AG20443 (cell line): ENCODE measurements around the gene PDE8B.
A peak's percentile ranks its signal among the peaks of the same experiment; 100 is the strongest.
"Not testable (repeated sequence)": the region's sequence is repeated elsewhere in the genome, so short reads cannot be mapped to it uniquely, and the experiment has no call there.

Source experiments
- DNase-seq: peaks from one replicate; pipeline ENCODE4 v3.0.0; 2012; ENCODE audit warnings: low spot score, mixed read lengths

Gene PDE8B

DNA sequence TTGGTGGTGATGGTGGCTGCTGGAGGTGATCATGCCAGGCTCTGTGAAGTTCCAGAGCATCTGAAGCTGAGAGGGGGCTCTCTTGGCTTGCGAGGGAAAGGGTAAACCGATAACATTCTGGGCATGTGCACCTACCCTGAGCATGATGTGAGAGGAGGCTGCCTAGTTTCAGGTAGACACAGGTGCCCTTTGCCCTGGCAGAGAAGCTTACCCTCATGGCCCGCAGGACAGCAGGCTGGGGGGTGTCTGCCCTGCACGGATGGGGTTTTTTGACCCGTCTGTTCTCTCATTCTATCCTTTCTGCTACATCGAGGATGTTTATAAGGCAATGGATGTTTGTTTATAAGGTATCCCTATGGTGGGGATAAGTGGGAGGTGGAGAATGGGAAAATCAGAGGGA, 148.8 kb downstream of the PDE8B start:
- DNase-seq, result no peak

DNA sequence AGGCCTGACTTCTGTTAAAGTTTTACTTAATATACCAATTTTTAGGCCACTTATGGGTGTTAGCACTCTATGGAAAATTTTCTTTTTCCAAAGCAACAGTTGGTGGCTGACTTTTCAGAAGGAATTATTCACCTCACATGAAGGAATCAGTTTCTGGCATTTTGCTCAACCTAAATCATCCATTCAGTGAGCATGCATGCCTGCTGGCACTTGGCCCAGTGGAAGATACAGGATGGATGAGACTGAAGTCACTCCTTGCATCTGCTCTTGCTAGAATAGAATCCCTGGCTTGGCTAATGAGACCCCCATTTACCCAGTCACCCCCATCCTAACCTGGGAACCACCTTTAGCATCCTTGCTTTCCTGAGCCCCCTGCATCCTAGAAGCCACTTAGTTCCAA, 149.9 kb downstream of the PDE8B start:
- DNase-seq, result no peak

DNA sequence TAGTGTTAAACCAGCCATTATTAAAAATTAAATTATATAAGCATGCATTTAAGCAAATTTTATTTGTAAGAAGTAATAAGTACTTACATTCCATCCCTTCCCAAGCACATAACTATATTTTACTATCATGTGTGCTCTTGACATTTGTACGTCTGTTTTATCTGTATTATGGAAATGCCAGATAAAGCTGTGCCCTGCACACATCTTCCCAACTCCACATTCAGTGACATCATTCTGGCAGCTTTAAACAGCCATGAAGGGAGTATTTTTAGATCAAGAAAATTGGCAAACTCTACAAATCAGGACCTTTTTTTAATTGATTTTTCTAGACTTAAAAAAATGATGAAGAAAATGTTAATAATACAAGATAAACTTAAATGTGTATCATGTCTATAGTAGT, 150.5 kb downstream of the PDE8B start:
- DNase-seq, result no peak

DNA sequence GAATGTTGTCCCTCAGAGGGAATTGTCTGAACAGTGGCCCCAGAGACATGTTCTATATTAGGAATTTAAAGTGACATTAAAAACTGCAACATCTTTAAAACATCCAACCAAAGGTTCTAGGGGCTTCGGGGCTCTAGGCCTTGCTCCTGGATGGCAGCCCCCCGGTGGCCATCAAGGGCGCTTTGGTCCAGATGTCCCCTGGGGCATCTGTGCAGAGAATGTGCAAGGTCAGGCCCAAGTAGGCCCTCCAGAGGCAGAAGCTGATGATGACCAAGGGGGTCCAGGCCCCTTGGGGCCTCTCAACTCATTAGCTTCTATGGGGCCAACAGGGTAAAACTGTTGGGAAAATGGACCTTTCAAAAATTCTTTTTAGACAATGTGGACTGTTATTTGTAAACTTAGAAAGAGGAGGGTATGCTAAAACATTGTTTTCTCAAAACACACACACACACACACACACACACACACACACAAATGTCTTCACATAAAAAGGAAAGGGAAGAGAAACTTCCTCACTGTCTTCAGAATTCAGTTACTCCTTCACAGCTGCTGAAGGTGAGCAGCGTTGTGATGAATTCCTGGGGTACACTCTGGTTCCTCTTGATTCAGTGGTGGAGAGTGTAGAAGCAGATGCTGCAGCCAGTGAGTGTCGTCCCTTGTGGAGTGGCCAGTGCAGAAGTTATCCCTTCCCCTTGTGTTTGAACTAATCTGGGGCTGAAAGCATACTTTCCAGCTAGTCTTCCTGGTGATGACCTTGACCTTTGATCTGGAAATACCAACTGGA, 156.4 kb downstream of the PDE8B start:
- DNase-seq, result no peak

DNA sequence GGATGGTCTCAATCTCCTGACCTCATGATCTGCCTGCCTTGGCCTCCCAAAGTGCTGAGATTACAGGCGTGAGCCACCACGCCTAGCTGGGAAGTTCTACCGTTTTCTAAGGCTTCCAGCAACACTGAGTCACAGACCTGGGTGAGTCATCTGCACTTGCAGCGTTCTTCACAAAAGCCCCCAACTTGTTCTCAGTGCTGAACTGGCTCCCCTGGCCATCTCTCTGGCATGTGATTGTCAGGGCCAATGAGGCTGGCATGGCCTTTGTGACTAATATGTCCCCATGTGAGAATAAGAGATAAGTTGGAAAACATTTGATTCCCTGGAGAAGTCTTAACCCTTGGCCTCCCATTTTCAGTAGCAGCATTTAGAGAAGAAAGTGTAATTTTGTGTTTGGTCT, 157.3 kb downstream of the PDE8B start:
- DNase-seq, result peak; percentile 25

DNA sequence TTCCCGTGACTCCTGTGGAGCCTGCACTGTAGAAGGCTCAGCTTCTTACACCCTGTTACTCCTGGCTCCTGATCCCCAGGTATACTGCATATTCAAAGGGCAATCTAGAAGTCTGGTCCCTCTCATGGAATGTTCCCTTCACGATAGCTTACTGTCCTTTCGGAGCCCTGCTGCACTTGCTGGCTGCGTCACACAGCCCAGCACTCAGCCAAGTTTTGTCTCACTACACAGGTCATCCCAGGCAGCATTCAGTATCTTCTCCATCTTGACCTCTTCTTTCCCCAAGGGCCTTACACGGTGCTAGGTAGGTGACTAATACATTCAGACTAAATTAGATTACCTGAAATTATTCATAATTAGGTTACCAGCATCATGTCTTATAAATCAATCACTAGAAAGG, 157.9 kb downstream of the PDE8B start:
- DNase-seq, result no peak

DNA sequence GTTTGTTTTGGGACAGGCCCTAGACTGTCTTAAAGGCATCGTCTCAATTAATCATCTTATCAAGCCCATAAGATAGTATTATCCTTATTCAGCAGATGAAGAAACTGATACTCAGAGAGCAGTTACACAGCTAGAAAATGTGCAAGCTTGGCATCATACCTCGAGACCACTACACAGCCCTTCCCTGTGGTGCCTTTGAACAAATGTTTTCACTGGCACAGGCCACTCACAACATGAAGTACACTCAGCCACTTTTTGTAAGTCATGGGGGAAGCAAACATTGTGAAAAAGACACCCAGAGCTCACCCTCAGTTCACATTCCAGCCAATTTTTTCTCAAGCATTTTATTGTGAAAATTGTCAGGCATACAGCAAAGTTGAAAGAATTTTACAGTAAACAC, 159.1 kb downstream of the PDE8B start:
- no peak for DNase-seq

DNA sequence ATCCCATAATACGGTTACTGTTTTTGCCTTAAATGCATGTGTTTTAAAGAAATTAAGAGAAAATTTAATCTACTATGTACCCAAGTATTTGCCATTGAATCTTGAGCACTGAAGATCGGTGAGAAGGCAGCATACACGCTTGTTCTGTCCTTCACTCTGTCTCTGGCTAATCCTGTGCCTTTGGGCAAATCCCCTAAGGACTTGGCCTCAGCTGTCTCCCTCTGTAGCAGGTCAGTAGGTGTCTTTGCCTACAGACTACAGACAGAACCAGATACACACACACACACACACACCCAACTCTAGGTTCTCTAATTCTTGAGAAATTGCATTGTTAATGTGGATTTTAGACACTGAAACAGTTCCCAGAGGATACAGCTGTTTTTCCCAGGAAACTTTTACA, 164.2 kb downstream of the PDE8B start:
- DNase-seq, result no peak

DNA sequence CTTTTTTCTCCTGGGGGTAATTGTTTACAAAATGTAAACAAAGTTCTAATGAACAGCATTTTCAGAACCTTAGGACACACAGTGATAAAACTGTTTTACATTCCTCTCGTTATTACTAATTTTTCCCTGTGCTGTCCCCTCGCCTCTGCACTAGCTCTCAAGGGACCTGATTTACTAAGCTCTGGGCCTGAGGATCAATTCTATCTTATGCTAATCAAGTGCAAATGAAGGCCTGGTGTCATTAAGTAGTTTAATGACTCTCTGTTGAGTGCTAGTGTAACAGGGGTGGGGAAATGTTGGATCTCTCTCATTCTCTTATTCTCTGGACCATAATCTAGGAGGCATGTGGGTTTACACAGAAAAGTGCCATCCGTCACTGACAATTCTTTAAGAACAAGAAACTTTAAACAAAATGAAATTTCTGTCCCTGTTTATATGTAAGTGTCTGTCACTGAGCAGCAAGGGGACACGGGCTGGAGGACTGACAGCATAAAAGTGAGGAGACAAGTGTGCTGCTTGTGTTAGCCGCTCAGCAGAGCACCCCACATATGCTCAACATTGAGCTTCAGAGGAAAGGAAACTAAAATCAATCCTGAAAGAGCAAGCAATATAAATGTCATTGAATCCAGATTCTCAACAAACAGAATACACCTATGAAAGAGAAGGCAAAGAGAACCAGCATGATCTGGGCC, 166.3 kb downstream of the PDE8B start:
- no peak for DNase-seq

DNA sequence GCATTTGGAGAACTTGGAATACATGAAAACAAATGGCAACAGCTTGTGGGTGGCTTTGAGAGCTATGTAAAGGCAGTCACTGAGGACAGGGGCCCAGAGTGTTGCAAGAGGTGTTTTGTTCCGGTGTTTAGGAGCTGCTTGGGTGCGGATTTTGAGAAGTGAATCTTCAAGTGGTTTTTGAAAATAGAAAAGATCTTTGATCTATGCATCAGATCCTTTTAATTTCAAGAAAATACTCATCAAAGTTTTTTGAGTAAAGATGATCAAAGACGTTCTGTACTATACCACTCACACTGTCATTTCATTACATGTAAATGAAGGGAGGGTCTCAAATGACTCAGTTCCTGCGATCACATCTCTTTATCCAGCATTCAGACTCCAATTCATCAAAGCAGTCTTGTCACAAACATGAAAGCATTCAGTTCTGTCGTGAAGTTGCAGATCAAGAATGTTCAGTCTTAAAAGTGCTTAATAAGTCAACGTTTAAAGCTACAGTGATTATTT, 169.1 kb downstream of the PDE8B start:
- DNase-seq, result no peak

DNA sequence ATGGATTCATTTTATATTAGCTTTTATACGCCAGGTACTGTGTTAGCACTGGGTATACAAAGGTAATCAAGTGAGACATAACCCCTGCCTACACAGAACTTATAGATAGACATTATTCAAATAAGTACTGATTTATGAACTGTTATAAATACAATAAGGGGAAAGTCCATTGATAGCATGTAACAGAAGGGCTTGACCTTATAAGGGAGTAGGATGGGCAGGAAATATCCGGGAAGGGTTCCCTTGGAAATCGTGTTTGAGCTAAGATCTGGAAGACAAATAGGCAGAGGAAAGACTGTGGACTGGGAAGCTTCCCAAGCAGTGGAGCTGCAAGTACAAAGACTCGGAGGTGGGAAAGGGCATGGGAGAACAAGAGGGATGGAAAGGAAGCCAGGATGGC, 170.2 kb downstream of the PDE8B start:
- no peak for DNase-seq

DNA sequence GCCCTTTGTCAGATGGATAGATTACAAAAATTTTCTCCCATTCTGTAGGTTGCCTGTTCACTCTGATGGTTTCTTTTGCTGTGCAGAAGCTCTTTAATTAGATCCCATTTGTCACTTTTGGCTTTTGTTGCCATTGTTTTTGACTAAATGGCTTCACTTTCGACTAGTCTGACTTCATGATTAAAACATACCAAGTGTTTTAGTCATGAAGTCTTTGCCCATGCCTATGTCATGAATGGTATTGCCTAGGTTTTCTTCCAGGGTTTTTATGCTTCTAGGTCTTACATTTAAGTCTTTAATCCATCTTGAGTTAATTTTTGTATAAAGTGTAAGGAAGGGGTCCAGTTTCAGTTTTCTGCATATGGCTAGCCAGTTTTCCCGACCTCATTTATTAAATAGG, 172.9 kb downstream of the PDE8B start:
- not testable (repeated sequence) for DNase-seq

DNA sequence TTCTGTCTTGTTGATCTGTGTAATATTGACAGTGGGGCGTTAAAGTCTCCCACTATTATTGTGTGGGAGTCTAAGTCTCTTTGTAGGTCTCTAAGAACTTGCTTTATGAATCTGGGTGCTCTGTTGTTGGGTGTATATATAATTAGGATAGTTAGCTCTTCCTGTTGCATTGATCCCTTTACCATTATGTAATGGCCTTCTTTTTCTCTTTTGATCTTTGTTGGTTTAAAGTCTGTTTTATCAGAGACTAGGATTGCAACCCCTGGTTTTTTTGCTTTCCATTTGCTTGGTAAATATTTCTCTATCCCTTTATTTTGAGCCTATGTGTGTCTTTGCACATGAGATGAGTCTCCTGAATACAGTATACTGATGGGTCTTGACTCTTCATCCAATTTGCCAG, 175.9 kb downstream of the PDE8B start:
- DNase-seq, result not testable (repeated sequence)

DNA sequence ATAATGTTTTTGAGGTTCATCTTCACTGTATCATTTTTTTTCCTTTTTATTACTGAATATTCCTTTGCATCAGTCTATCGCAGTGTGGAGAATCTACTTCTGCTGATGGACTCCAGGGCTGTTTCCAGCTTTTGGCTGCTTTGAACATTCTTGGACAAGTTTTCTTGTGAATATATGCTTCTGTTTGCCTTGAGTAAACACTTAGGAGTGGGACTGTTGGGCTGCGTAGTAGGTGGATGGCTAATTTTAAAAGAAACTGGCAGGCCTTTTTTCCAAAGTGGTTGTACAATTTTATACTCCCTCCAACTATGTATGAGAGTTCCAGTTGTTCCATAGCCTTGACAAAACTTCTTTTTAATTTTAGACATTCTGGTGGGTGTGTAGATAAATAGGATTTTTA, 179.3 kb downstream of the PDE8B start:
- DNase-seq, result no peak

DNA sequence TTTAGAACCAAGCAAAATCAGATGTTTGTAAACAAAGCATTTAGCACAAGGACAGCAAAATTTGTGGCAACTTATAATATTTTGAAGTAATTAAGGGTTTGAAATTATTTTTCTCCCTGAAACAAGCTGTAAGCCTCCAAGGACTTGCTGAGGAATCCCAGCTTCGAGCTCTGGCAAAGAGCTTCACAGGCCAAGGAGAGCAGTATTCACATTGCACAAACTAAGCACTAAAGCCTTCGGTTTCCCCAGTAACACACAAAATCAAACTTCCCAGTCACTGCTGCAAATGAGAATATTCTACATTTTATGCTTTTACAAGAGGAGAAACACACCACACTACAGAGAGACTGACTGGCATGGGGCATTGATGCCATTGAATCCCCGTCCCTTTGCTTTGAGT, 179.7 kb downstream of the PDE8B start:
- no peak for DNase-seq

DNA sequence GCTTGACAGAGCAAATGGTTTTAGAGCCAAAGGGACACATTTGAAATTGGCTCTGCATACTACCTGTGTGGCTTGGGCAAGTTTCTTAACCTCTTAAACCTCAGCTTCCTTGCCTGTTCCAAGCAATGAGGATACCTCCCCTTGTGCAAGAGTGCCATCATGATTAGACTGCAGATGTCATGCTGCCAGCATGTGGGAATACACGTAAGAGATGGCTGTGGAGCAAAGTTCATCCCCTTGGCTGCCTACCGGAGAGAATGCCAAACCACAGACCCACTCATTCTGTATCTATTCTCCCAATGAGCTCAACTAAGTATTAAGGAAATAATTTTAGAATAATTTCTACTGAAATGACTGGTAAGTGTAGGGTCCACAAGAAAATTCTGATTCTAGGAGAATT, 180.3 kb downstream of the PDE8B start:
- DNase-seq, result peak; percentile 84

DNA sequence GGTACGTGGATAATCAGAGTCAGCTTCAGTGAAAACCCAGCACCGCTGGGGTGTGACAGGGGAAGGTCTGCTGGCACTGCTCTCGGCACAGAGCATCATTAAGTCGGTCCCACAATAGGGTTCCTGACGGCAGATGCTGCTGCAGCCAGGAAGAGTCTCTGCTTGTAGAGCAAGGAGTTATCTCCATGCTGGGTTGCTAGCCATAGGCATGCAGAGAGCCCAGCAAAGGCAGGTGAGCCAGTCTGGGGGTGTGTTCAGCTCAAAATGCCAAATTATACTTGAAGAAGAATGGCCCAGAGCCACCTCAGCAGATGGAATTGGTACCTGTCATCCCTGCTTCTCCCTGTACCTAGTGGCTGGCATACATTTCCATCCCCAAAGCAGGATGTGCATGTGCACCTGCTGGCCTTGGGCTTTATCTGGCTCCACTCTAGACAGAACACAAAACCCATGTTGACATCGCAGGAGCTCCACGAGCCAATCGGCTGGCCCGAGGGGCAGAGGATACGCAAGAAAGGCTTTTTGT, 180.8 kb downstream of the PDE8B start:
- DNase-seq, result no peak

DNA sequence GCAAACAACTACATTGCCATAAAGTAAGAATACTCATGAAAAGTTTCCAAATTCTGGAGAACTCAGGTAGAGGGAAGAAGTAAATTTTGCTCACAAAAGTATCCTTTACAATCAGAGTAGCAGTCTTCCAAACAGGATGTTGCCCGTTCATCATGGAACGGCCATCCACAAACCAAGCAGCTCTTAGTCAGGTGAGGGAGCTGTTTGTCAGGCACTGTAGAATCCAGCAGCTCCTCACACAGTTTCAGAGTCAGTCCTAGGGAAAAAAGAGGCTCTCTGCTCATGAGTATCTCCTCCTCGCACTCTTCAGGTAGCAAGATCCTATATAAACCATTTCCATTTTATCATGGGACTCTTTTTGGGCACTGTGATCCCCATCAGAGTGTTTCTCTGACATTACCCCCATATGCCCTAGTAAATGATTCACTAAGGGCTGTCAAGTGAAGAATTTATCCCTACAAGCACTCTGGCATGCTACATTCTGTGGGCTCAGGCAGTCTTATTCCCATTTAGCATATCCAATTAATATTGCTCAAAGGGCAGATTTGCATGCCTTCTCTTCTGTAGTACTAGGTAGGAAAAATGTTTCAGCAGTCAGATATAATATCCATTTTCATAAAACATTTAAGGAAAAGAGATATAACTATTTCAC, 183.7 kb downstream of the PDE8B start:
- DNase-seq, result no peak

DNA sequence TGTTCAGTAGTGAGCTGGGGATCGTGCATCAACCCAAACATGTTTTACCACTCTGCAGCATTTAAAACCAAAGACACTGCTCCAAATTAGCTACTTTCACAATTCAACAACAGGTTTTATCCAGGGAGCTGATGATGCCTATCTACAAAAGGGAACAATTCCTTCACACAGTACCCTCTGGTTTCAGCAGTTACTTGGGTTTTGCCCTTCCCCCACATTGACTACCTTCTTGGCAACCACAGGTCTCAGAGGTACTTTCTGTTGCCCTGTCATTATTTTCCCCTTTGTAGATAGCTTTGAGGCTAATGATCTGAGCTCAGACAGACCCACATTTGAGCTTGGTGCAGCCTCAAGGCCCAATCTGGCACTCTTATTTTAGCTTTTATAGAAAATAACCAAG, 185.5 kb downstream of the PDE8B start:
- no peak for DNase-seq

DNA sequence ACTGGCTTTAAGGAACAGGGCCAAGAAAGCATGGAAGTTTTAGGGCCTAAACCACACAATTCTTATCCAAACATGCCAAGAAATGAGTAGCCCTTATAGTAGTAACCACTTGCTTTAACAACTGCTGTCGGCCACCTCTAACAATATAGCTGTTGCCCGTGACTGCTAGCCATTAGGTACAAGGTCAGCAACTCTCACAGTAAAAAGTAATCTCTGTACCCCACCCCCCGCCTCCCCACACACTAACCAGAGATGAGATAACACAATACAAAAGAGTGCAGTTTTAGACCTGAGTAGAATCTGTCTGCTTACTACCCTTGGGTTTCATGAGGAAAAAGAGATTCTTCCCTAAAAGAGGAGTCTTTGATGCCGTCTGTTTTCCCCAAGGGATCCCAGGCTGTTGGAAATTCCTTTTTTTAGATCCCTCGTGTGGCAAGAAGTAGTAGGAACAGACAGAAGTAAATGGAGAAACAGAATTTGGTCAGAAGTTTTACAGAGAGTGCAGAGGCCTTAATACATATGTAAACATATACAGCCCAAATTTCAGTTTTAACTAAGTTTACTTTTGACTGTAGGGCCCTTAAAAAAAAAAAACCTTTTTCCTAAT, 187.3 kb downstream of the PDE8B start:
- no peak for DNase-seq

DNA sequence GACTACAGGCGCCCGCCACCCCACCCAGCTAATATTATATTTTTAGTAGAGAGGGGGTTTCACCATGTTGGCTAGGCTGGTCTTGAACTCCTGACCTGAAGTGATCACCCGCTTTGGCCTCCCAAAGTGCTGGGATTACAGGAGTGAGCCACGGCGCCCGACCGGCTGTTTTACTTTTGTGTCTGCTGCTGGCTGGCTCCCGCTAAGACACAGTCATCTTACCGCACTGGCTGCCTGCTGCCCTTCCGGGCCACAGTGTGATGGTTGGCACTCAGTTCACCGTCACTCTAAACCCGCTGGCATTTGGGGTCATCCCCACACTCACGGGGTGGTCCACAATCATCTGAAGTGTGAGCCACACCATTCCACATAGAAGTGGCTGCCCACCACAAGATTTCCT, 188.0 kb downstream of the PDE8B start:
- DNase-seq, result no peak

DNA sequence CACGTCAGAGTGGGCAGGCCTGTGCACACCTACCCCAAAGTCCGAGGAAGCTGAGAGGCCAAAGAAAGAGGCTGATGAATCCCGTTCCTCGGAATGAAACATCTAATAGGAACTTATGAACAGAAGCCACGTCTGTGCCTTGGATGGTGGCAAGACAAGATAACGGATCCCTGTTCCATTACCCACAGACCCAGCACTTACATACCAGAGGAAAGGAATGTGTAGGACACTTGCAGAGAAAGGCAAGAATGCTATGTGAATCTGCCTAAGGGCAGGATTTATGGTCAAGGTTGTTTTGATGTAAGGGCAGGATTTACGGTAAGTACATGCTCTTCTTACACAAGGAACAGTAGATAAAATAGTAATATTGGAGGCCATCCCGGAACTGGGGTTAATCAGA, 188.4 kb downstream of the PDE8B start:
- no peak for DNase-seq
